ENCODE data around the gene ILDR2. TPM values are rescaled to one million over a fixed set of nuclear protein-coding genes. Genes with fewer than 3 reads are reported as not detected.

Gene ILDR2
- total RNA-seq, 120 experiments from 2014 or later: 24.5 to 75.2 (median 44.3) TPM

Other genes with a start within 250 kb of the ILDR2 start
- 10 to 100 TPM; 37.1 to 98.5 (median 49.7) TPM for gene POGK, start 136.1 kb downstream of the ILDR2 start, total RNA-seq
- 10 to 100 TPM; 11.7 to 26.4 (median 18.3) TPM for gene TADA1, start 99.3 kb downstream of the ILDR2 start, total RNA-seq
- gene MAEL, start 13.7 kb upstream of the ILDR2 start, total RNA-seq: 1 to 10 TPM in 115 of 120 experiments, under 1 TPM in 5; 0.72 to 9.1 (median 3.5) TPM
- gene GPA33, start 114.8 kb upstream of the ILDR2 start, total RNA-seq: 1 to 10 TPM in 1 of 120 experiments, under 1 TPM in 54, not detected in 65; 0.13 to 1.1 (median 0.28) TPM
- 1 to 10 TPM in 30 of 120 experiments, under 1 TPM in 90; 0.14 to 2.6 (median 0.71) TPM for gene STYXL2, start 118.5 kb upstream of the ILDR2 start, total RNA-seq
- gene POU2F1, start 245.3 kb upstream of the ILDR2 start, total RNA-seq: 10 to 100 TPM; 14.7 to 50.1 (median 30.5) TPM